Ascending aorta (tissue), 2 donors: ENCODE results near the gene ABHD5. TPM values are rescaled to one million over a fixed set of nuclear protein-coding genes. Genes with fewer than 3 reads are reported as not detected.
A peak's percentile ranks its signal among the peaks of the same experiment; 100 is the strongest.

Experiments
- DNase-seq, 2 donors: peaks; one replicate each; pipeline ENCODE4 v3.0.0-alpha.2; 2019; ENCODE audit warnings: low spot score in 2 of 2
- H3K27ac ChIP-seq, 2 donors: fragments of 200-600 bp; sonication (generic); one replicate each; pipeline ENCODE4 v1.5.1; 2016 to 2017; ENCODE audit warnings: mild to moderate bottlenecking in 1 of 2
- H3K27me3 ChIP-seq: fragments of 200-600 bp; sonication (generic); one replicate; pipeline ENCODE4 v1.5.1; 2017
- H3K36me3 ChIP-seq, 2 donors: fragments of 200-600 bp; sonication (generic); one replicate each; pipeline ENCODE4 v1.5.1; 2016
- H3K4me1 ChIP-seq, 2 donors: fragments of 200-600 bp; sonication (generic); one replicate each; pipeline ENCODE4 v1.5.1; 2016 to 2017; ENCODE audit warnings: mild to moderate bottlenecking in 1 of 2
- H3K4me3 ChIP-seq, 2 donors: fragments of 200-600 bp; sonication (generic); one replicate each; pipeline ENCODE4 v1.5.1; 2016 to 2017; ENCODE audit warnings: mild to moderate bottlenecking in 1 of 2
- H3K9me3 ChIP-seq, 2 donors: fragments of 200-600 bp; sonication (generic); one replicate each; pipeline ENCODE4 v1.5.1; 2016
- intact Hi-C: fragments of 100-400 bp; cut with DNase I; formaldehyde crosslinking; loops from one replicate; pipeline ENCODE4 v1.15.1; 2023
- total RNA-seq: library from RNA; depleted of rRNA; stranded (reverse); fragments of >200 nt; gene quantifications from one replicate; pipeline ENCODE4 v1.1.0, GENCODE V29; 2016
- TF ChIP-seq, protein P1 (sequence below), 3 experiments: fragments of 200-600 bp in 2 of 3; fragments of 450-650 bp in 1 of 3; sonication (generic) in 2 of 3; IDR thresholded peaks; one replicate each; pipeline ENCODE4 v1.5.1; 2016 to 2019; ENCODE audit warnings: antibody characterized with exemption in 3 of 3, mild to moderate bottlenecking in 1 of 3, moderate library complexity in 1 of 3

Gene ABHD5
- total RNA-seq, 1 donor from 2014 or later = 5.3 TPM

DNA sequence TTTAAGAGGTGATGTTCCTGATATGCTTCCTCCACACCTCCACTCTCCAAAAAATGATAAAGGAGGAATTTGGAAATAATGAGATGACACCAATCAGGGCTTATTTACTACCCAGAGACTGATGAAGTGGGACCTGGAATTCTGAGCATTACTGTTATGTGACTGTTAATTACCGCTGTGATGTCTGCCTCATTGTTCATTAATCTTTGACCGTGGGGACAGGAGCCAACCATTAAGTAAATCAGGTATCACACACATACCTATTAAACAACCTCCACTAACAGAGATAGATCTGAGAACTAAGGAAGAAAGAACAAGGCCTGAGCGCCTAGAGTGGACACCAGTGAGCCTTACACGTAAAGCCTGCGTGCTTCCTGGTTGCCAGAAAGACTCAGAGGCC, 37.7 kb downstream of the ABHD5 start:
- Histone ChIP-seq H3K4me1 (peaks cover 0 to 5% of the 10 kb centered on the region in 2 donors), H3K4me3 (no peak overlapping the region), H3K36me3 (no peaks in the 10 kb centered on the region), H3K9me3 (no peaks in the 10 kb centered on the region), H3K27ac (peak overlapping the region in 1 of 2 donors; percentile 68), H3K27me3 (no peaks in the 10 kb centered on the region)
- DNase-seq = no peak
- TF ChIP-seq, protein P1, sequence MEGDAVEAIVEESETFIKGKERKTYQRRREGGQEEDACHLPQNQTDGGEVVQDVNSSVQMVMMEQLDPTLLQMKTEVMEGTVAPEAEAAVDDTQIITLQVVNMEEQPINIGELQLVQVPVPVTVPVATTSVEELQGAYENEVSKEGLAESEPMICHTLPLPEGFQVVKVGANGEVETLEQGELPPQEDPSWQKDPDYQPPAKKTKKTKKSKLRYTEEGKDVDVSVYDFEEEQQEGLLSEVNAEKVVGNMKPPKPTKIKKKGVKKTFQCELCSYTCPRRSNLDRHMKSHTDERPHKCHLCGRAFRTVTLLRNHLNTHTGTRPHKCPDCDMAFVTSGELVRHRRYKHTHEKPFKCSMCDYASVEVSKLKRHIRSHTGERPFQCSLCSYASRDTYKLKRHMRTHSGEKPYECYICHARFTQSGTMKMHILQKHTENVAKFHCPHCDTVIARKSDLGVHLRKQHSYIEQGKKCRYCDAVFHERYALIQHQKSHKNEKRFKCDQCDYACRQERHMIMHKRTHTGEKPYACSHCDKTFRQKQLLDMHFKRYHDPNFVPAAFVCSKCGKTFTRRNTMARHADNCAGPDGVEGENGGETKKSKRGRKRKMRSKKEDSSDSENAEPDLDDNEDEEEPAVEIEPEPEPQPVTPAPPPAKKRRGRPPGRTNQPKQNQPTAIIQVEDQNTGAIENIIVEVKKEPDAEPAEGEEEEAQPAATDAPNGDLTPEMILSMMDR (IDR thresholded peaks at IDR 0.05) = no peak
- intact Hi-C loops = no loop called here

DNA sequence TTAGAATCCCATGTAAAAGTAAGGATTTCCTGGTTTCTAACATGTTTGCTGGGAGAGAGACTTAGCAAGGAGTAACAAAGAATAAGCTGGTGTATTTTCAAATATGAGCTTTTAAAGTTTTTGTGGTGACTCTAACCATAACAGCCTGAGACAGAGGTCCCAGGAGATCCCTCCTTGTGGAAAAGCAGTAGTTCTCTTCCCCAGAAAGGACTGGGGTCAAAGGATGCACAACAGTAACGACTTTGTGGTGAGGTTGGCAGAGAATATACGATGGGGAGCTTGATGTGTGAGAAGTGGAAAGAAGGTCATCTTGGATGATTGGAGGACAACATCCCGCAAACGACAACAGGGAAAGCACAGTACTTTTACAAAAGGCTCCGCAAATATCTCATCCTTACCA, 38.2 kb downstream of the ABHD5 start:
- TF ChIP-seq, protein P1 (IDR thresholded peaks at IDR 0.05) = no peak

DNA sequence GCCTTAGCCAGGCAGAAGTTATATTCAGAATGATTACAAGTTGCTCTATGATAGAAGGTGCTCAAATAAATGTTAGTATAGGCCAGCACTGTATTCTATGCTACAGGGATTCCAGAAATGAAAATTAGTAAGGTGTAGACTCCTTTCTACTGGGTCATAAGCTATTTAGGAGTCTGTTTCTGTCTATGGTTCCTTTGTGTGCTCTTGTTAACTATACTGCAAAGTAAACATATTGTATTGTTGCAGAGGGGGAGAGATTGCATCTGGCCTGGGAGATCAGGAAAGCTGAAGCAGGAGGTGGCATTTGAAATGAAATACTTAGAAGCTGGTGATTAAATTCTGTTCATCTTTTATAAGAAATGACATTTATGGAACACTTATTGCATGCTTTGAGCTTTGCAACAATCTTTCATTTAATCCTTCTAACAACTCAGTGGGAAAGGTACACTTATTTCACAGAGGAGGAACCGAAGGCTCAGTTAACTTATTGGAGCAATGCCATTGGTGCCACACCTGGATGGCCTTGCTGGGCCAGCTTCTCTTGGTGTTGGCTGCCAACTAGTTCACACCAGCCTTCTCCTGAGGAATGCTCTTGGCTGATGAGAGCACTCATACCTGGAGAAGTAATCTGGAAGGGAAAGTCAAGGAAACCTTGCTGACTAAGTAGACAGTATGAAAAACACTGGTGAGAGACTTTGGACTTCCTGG, 39.1 kb downstream of the ABHD5 start:
- H3K4me3 ChIP-seq = no peak overlapping the region
- peak overlapping the region in 1 of 2 donors; percentile 19 for H3K27ac ChIP-seq
- intact Hi-C loops = loop anchor here (10.0 kb wide), 1 partner anchor 335 kb away; no protein-coding TSS in a partner anchor
- DNase-seq = no peak
- TF ChIP-seq, protein P1 (IDR thresholded peaks at IDR 0.05) = no peak
- H3K27me3 ChIP-seq = no peaks in the 10 kb centered on the region
- peaks cover 6 to 19% of the 10 kb centered on the region in 2 donors for H3K4me1 ChIP-seq
- H3K36me3 ChIP-seq = no peaks in the 10 kb centered on the region
- H3K9me3 ChIP-seq = no peaks in the 10 kb centered on the region

More for the DNA sequence above, 38.2 kb downstream of the ABHD5 start:
- Histone ChIP-seq H3K27me3 (no peaks in the 10 kb centered on the region), H3K9me3 (no peaks in the 10 kb centered on the region), H3K27ac (peak overlapping the region in 1 of 2 donors; percentile 68), H3K4me3 (no peak overlapping the region), H3K36me3 (no peaks in the 10 kb centered on the region), H3K4me1 (peaks cover 1 to 10% of the 10 kb centered on the region in 2 donors)
- intact Hi-C loops = no loop called here
- DNase-seq = no peak

DNA sequence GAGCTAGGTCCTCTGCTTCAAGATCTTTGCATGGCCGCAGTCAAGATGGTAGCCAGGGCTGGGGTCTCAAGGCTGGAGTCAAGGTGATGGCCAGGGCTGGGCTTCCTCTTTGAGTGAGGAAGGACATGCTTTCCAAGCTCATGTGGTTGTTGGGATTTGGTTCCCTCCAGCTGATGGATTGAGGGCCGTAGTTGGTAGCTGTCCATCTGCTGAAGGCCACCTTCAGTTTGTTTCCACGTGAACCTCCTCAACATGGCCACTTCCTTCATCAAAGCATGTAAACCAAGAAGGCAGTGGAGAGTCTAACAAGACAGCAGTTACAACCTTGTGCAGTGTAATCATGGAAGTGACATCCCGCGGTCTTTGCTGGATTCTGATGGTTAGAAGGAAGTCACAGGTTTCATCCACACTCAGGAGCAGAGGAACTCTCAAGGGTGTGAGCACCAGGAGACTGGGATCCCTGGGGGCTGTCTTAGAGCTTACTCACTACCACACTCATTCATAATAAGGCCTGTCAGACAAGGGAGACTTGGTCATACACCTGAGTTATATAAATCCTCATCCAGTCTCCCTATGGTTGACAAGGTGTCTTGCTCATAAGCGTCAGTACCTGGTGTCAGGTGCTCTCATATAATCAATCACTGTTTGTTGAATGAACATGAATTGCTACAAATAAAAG, 42.1 kb downstream of the ABHD5 start:
- no peak for DNase-seq
- TF ChIP-seq, protein P1 (IDR thresholded peaks at IDR 0.05) = no peak
- H3K4me3 ChIP-seq = no peak overlapping the region
- peak overlapping the region; percentile 72 to 82 for H3K27ac ChIP-seq
- H3K36me3 ChIP-seq = no peaks in the 10 kb centered on the region
- peaks cover 6 to 28% of the 10 kb centered on the region in 2 donors for H3K4me1 ChIP-seq
- H3K9me3 ChIP-seq = no peaks in the 10 kb centered on the region
- no peaks in the 10 kb centered on the region for H3K27me3 ChIP-seq
- intact Hi-C loops = loop anchor here (1.0 to 10.0 kb wide), 2 partner anchors 37 to 332 kb away; no protein-coding TSS in a partner anchor

DNA sequence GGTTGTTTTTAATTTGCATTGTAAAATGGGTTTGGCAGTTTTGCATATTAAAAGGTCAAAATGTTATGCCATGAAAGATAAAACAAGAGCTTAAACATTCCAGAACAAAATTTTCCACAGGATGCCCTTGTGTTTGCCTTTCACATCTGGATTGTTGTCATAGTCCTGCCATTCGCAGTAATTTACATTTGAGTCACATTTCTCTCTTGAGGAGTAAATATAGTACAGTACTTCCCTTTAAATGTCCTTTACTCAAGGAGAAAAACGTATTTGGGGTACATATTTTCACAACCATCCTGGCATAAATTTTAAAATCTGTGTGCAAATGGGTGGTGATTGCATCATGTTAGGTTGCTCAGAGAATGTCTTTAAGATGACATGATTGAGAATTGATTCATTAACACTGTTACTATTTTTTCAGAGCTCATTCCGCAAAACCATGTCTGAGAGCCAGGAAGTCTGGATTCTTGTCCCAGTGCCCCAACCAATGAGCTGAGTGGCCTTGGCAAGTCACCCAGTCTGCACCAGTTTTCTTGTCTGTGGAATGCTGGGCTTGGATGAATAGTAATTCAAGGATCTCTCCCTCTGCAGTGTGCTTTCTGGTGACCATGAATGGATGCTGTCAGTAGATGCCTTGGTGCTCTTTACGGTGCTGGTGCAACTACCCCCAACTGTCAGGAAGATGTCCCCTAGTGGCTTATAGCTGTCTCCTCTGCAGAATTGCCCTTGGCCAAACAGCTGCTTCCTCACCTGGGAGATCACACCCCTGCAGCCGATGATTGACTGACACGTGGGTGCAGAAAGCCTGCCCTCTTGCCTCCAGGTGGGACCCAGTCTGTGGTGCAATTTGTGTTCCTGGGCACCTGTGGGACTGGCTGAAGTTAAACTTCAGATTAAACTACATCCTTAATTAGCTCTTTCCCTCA, 43.0 kb downstream of the ABHD5 start:
- H3K4me3 ChIP-seq = no peak overlapping the region
- peak; percentile 19 to 91 for DNase-seq
- peaks cover 6 to 34% of the 10 kb centered on the region in 2 donors for H3K4me1 ChIP-seq
- intact Hi-C loops = loop anchor here (1.0 to 10.0 kb wide), 3 partner anchors 37 to 331 kb away; partner anchors contain the start of gene ABHD5
- H3K9me3 ChIP-seq = no peaks in the 10 kb centered on the region
- H3K36me3 ChIP-seq = no peaks in the 10 kb centered on the region
- TF ChIP-seq, protein P1 (IDR thresholded peaks at IDR 0.05) = no peak
- no peaks in the 10 kb centered on the region for H3K27me3 ChIP-seq
- peak overlapping the region; percentile 72 to 82 for H3K27ac ChIP-seq
